MM.1S (cell line): Measurements from ENCODE around the gene WDR90.

Experiments used
- CTCF ChIP-seq: fragments of 300-600 bp; sonication (generic); IDR thresholded peaks from 2 replicates; pipeline ENCODE4 v1.5.1; 2016; ENCODE audit warnings: antibody characterized with exemption, low read length, mixed read lengths
- EZH2phosphoT487 ChIP-seq: fragments of 300-600 bp; sonication (generic); IDR thresholded peaks from 2 replicates; pipeline ENCODE4 v1.6.1; 2018; ENCODE audit warnings: antibody characterized with exemption, low read length

- no peak for TF ChIP-seq CTCF
- no peak for TF ChIP-seq EZH2phosphoT487
These were observed 14.2 kb upstream of the WDR90 start for GRCh38 chr16:634996-635395.
